Effector memory CD8-positive, alpha-beta T cell (primary cell): Measurements from ENCODE around the gene IFI30.
"Not testable (repeated sequence)": the region's sequence is repeated elsewhere in the genome, so short reads cannot be mapped to it uniquely, and the experiment has no call there.

Experiments used
- ATAC-seq: fragments of 150-1000 bp; cut with Tn5 transposase; replicated peaks from 2 replicates; pipeline ENCODE4 v1.10.0; 2021; ENCODE audit warnings: mild to moderate bottlenecking, moderate library complexity
- DNase-seq, 3 experiments: peaks; one replicate each; pipeline ENCODE4 v3.0.0; 2021
- H3K27ac Mint-ChIP-seq, 2 donors: one replicate each; pipeline ENCODE4 v1.8.0; 2022; ENCODE audit warnings: mild to moderate bottlenecking in 2 of 2, mixed read lengths in 2 of 2, moderate library complexity in 2 of 2
- H3K27me3 Mint-ChIP-seq, 2 donors: one replicate each; pipeline ENCODE4 v1.8.0; 2022; ENCODE audit warnings: mixed read lengths in 2 of 2
- H3K36me3 Mint-ChIP-seq: one replicate; pipeline ENCODE4 v1.8.0; 2022; ENCODE audit warnings: mild to moderate bottlenecking, moderate library complexity, mixed read lengths; ENCODE audit not compliant: insufficient read depth
- H3K4me1 Mint-ChIP-seq, 2 donors: one replicate each; pipeline ENCODE4 v1.8.0; 2022; ENCODE audit warnings: low read depth in 2 of 2, mixed read lengths in 2 of 2
- H3K4me3 Mint-ChIP-seq, 2 donors: one replicate each; pipeline ENCODE4 v1.8.0; 2022; ENCODE audit warnings: mild to moderate bottlenecking in 2 of 2, mixed read lengths in 2 of 2, moderate library complexity in 2 of 2
- H3K9me3 Mint-ChIP-seq, 2 donors: one replicate each; pipeline ENCODE4 v1.8.0; 2022; ENCODE audit warnings: mixed read lengths in 2 of 2

IFI30 gene

DNA sequence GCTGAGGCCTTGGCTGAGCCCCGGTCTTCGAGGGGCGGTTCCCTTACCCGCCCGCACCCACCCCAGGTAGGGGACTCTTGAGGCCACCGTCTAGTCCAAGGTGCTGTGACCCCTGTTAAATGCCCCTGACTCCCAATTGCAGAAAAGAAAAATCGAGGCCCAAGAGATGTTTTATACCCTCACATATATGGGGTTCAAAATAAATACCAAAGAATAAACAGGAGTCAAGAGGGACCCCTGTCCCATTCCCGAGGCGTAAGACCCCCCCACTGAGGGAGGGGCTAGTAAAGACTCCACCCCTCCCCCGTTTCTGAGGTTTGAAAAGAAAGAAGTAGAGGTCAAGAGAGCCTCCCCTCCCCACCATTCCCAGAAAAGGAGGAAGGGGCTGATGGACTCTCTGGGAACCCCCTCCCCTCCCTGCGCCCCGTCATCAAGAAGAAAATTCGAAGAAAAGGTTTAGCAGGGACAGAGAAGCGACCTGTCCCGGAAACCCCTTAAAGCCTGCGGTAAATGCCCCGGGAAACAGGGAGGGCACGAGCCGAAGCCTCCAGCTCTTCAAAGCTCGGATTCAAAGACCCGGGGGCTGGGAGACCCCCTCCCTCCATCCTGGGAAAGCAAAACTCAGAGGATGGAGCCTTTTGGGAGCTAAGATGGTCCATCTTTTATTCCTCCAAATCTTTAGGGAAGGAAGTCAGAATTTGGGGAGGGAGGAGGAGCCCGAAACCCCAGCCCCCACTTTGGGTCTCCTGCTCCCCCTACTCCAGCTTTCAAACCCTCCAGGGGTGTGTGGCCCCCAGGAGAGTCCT, 31.0 kb downstream of the IFI30 start:
- DNase-seq (peak in 1 of 3 experiments; percentile 30), ATAC-seq (no peak)
- Mint-ChIP-seq H3K27me3 (peaks cover 0 to 8% of the 10 kb centered on the region in 2 donors), H3K9me3 (no peaks in the 10 kb centered on the region), H3K27ac (peak overlapping the region; percentile 64 to 90), H3K36me3 (peaks cover 19% of the 10 kb centered on the region), H3K4me1 (peaks cover 17 to 21% of the 10 kb centered on the region in 2 donors), H3K4me3 (peak overlapping the region; percentile 86 to 91)

GRCh38 chr19:18205200-18205892, 31.7 kb downstream of the IFI30 start:
- peak overlapping the region in 1 of 2 donors; percentile 90 for H3K27ac Mint-ChIP-seq

GRCh38 chr19:18206018-18206417, 32.4 kb downstream of the IFI30 start:
- peaks cover 19% of the 10 kb centered on the region for H3K36me3 Mint-ChIP-seq
- no peak overlapping the region for H3K27ac Mint-ChIP-seq
- no peak overlapping the region for H3K4me3 Mint-ChIP-seq
- ATAC-seq (no peak), DNase-seq (no peak)
- peaks cover 9 to 20% of the 10 kb centered on the region in 2 donors for H3K27me3 Mint-ChIP-seq
- H3K9me3 Mint-ChIP-seq: no peaks in the 10 kb centered on the region
- H3K4me1 Mint-ChIP-seq: peaks cover 17 to 21% of the 10 kb centered on the region in 2 donors

More at GRCh38 chr19:18205200-18205892, 31.7 kb downstream of the IFI30 start:
- no peaks in the 10 kb centered on the region for H3K9me3 Mint-ChIP-seq
- peaks cover 7 to 13% of the 10 kb centered on the region in 2 donors for H3K27me3 Mint-ChIP-seq
- H3K4me3 Mint-ChIP-seq: peak overlapping the region; percentile 86 to 91
- DNase-seq (peak; percentile 25 to 31 (median 31)), ATAC-seq (no peak)
- H3K4me1 Mint-ChIP-seq: peaks cover 17 to 21% of the 10 kb centered on the region in 2 donors
- H3K36me3 Mint-ChIP-seq: peaks cover 19% of the 10 kb centered on the region

DNA sequence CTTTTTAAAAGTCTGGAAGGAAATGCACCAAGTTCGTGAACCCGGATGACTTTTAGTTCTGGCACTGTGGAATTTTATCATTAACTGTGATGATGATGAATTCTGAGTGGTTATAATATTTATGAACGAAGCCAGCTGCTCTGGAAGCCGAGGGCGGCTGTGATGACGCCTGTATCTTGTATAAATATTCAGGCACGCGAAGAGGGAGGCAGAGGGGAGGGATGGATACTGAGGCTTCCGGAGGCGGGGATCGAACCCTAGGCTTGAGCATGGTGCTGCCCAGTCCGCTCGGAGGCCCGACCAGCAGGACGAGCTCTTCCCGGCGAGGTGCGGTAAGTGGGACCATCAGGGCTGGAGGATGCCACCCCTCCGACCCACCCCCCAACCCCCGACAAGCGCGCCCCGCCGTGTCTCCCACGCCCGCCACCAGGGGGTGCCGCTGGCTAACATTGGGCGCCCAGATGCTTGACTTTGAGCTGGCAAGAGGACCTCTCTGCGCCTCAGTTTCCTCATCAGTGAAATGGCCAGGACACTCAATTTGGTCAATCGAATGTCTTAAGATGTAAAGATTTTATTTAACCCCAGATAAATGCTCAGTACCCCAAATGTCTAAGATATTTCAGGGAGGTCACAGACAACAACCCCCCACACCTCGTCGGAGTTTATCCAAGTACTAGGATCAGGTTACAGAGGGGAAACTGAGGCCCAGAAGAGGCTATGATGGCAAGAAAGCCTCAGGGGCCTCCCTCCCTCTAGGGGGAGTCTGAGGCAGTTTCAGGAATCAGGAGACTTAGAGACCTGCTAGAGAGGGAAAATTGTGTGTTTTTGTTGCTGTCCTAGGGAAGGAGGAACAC, 34.7 kb downstream of the IFI30 start:
- H3K4me3 Mint-ChIP-seq: no peak overlapping the region
- H3K36me3 Mint-ChIP-seq: peaks cover 20% of the 10 kb centered on the region
- peaks cover 9 to 28% of the 10 kb centered on the region in 2 donors for H3K27me3 Mint-ChIP-seq
- ATAC-seq (no peak), DNase-seq (peak; percentile 37 to 45 (median 40))
- H3K4me1 Mint-ChIP-seq: peaks cover 8% of the 10 kb centered on the region in 2 donors
- no peaks in the 10 kb centered on the region for H3K9me3 Mint-ChIP-seq
- no peak overlapping the region for H3K27ac Mint-ChIP-seq

GRCh38 chr19:18209912-18210311, 36.3 kb downstream of the IFI30 start:
- H3K9me3 Mint-ChIP-seq, H3K4me3 Mint-ChIP-seq, H3K36me3 Mint-ChIP-seq, H3K4me1 Mint-ChIP-seq, DNase-seq, ATAC-seq, H3K27ac Mint-ChIP-seq: not testable (repeated sequence)
- peaks cover 9 to 28% of the 10 kb centered on the region in 2 donors for H3K27me3 Mint-ChIP-seq

- H3K27me3 Mint-ChIP-seq: peaks cover 9 to 28% of the 10 kb centered on the region in 2 donors
- no peaks in the 10 kb centered on the region for H3K9me3 Mint-ChIP-seq
- H3K36me3 Mint-ChIP-seq: peaks cover 4% of the 10 kb centered on the region
These were observed 38.1 kb downstream of the IFI30 start for GRCh38 chr19:18211683-18212082.

GRCh38 chr19:18214779-18215433, 41.3 kb downstream of the IFI30 start:
- DNase-seq: no peak
- H3K9me3 Mint-ChIP-seq: no peaks in the 10 kb centered on the region
- H3K27me3 Mint-ChIP-seq: peaks cover 6 to 20% of the 10 kb centered on the region in 2 donors
- no peak overlapping the region for H3K27ac Mint-ChIP-seq
- no peak overlapping the region for H3K4me3 Mint-ChIP-seq
- ATAC-seq: no peak
- peaks cover 0 to 2% of the 10 kb centered on the region in 2 donors for H3K4me1 Mint-ChIP-seq
- peaks cover 4% of the 10 kb centered on the region for H3K36me3 Mint-ChIP-seq

More at GRCh38 chr19:18211683-18212082, 38.1 kb downstream of the IFI30 start:
- Mint-ChIP-seq H3K4me1 (peaks cover 0 to 2% of the 10 kb centered on the region in 2 donors), H3K4me3 (no peak overlapping the region), H3K27ac (no peak overlapping the region)
- ATAC-seq (no peak), DNase-seq (no peak)

- Mint-ChIP-seq H3K27ac (no peak overlapping the region), H3K4me3 (no peak overlapping the region), H3K36me3 (no peaks in the 10 kb centered on the region), H3K27me3 (peaks cover 5 to 20% of the 10 kb centered on the region in 2 donors), H3K4me1 (peaks cover 0 to 5% of the 10 kb centered on the region in 2 donors), H3K9me3 (no peaks in the 10 kb centered on the region)
- no peak for ATAC-seq
- DNase-seq: no peak
These were observed 43.2 kb downstream of the IFI30 start for GRCh38 chr19:18216789-18217188.

DNA sequence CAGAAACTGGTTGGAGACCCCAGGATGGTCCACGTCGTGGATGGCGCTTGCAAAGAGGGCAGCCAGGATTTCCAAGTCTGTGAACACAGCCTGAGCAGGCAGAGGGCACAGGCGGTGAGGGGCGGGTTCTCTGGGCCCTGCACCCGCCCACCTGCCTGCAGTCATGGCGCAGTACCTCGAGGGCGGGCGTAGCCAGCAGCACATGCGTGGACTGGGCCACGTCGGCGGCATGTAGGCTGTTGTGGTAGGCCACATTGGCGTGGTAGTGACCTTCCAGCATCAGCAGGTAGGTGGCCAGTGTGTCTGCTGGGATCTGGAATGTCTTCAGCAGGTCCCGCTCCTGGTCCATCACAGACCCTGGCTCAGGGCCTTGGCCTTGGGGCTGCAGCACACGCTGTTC, 44.5 kb downstream of the IFI30 start:
- DNase-seq (no peak), ATAC-seq (no peak)
- Mint-ChIP-seq H3K27ac (no peak overlapping the region), H3K27me3 (peaks cover 5 to 32% of the 10 kb centered on the region in 2 donors), H3K4me3 (no peak overlapping the region), H3K36me3 (no peaks in the 10 kb centered on the region), H3K9me3 (no peaks in the 10 kb centered on the region), H3K4me1 (peaks cover 0 to 5% of the 10 kb centered on the region in 2 donors)

DNA sequence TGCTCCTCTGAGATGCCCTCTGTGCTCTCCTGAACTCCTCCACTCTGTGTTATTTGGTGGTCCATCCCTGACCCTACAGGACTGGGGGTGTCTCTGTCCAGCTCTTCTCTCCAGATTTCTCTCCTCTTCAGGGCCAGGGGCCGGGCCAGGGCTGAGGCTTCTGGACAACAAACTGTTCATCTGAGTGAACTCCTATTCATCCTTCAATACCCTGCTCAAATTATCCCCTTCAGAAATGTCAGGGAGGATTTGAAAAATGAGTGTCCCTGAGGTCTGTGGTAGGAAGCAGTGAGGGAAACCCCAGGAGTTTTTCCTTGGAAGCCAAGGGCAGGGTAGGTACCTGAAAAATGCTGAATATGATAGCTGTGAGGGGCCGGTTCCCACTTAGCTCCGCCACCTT, 45.0 kb downstream of the IFI30 start:
- no peaks in the 10 kb centered on the region for H3K36me3 Mint-ChIP-seq
- peaks cover 0 to 5% of the 10 kb centered on the region in 2 donors for H3K4me1 Mint-ChIP-seq
- DNase-seq: no peak
- no peak overlapping the region for H3K4me3 Mint-ChIP-seq
- H3K27me3 Mint-ChIP-seq: peaks cover 8 to 34% of the 10 kb centered on the region in 2 donors
- H3K9me3 Mint-ChIP-seq: no peaks in the 10 kb centered on the region
- no peak for ATAC-seq
- H3K27ac Mint-ChIP-seq: no peak overlapping the region

- no peak overlapping the region for H3K27ac Mint-ChIP-seq
- no peaks in the 10 kb centered on the region for H3K36me3 Mint-ChIP-seq
These were observed 46.5 kb downstream of the IFI30 start for GRCh38 chr19:18219911-18220631.

DNA sequence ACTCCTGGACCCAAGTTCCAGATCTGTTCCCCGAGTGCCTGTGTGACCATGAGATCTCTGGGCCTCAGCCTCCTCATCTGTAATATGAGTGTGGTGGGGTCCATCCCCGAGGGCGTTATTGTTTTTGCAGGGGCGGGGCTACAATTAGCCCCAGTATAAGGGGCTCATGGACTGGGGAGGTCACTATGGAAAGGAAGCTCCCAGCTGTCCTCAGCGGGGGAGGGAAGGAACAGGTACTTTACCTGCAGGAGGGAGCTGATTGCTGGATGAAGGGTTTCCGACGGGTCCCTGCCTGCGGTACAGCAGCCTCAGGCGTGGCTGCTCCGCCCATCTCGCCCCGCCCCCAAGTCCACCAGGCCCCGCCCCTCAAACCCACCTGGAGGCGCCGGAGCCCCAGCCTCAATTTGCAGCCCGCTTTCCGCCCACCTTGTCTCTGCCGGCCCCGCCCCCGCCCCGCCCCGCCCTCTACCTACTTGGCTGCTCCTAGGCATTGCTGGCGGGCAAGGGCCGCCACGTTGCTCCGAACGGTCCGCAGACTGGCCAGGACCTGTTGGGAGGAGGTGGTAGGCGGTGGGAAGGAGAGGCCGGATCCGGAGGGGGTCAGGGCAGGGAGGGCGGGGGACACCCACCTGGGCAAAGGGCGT, 47.1 kb downstream of the IFI30 start:
- no peak overlapping the region for H3K27ac Mint-ChIP-seq
- H3K4me1 Mint-ChIP-seq: peaks cover 15 to 18% of the 10 kb centered on the region in 2 donors
- peaks cover 28 to 56% of the 10 kb centered on the region in 2 donors for H3K27me3 Mint-ChIP-seq
- no peak for ATAC-seq
- H3K9me3 Mint-ChIP-seq: no peaks in the 10 kb centered on the region
- H3K4me3 Mint-ChIP-seq: no peak overlapping the region
- no peaks in the 10 kb centered on the region for H3K36me3 Mint-ChIP-seq
- DNase-seq: no peak

More at GRCh38 chr19:18219911-18220631, 46.5 kb downstream of the IFI30 start:
- Mint-ChIP-seq H3K9me3 (no peaks in the 10 kb centered on the region), H3K4me3 (no peak overlapping the region), H3K27me3 (peaks cover 22 to 49% of the 10 kb centered on the region in 2 donors), H3K4me1 (peaks cover 13 to 15% of the 10 kb centered on the region in 2 donors)
- ATAC-seq (no peak), DNase-seq (no peak)
